H1 (cell line): ENCODE measurements around the gene HOXB7. TPM values are rescaled to one million over a fixed set of nuclear protein-coding genes. Genes with fewer than 3 reads are reported as not detected.

Experiments used
- CTCF ChIA-PET: fragments of 300-600 bp; sonication (Branson Sonifier 250); formaldehyde crosslinking; loops from one replicate; lab custom pipeline; 2021; ENCODE audit not compliant: partially characterized antibody; lab: Charles Lee
- POLR2A ChIA-PET: fragments of 300-600 bp; sonication (Branson Sonifier 250); formaldehyde crosslinking; loops from one replicate; lab custom pipeline; 2021; ENCODE audit warnings: inconsistent platforms; ENCODE audit not compliant: partially characterized antibody; lab: Charles Lee
- DNase-seq, 2 experiments: peaks; one replicate each; pipeline versions ENCODE4 v3.0.0 to v3.0.0-alpha.2; 2010 to 2022; ENCODE audit warnings: low spot score in 2 of 2, low read depth in 1 of 2, mixed read lengths in 1 of 2
- FAIRE-seq: peaks from 2 replicates; lab custom pipeline; 2011; peaks lifted over from hg19 to GRCh38; lab: Jason Lieb, UNC
- H2AFZ ChIP-seq: 2 replicates; pipeline ENCODE4 v1.8.1; 2012; ENCODE audit warnings: low read length, inconsistent platforms
- H2AK5ac ChIP-seq: 2 replicates; pipeline ENCODE4 v1.6.1; 2013; ENCODE audit warnings: low read depth, low read length
- H2BK120ac ChIP-seq: replicated peaks from 2 replicates; pipeline ENCODE3; 2013; ENCODE audit warnings: low read depth, low read length, inconsistent platforms
- H2BK12ac ChIP-seq: 2 replicates; pipeline ENCODE4 v1.6.1; 2013; ENCODE audit warnings: low read depth, low read length
- H2BK15ac ChIP-seq: 2 replicates; pipeline ENCODE4 v1.6.1; 2013; ENCODE audit warnings: low read length
- H2BK20ac ChIP-seq: 2 replicates; pipeline ENCODE4 v1.6.1; 2013; ENCODE audit warnings: low read length
- H2BK5ac ChIP-seq: 2 replicates; pipeline ENCODE4 v1.6.1; 2013; ENCODE audit warnings: low read depth, low read length
- H3K14ac ChIP-seq: 2 replicates; pipeline ENCODE4 v1.6.1; 2013; ENCODE audit warnings: inconsistent platforms; ENCODE audit not compliant: insufficient read length
- H3K18ac ChIP-seq: 2 replicates; pipeline ENCODE4 v1.6.1; 2013; ENCODE audit warnings: low read length; ENCODE audit errors: extremely low read depth
- H3K23ac ChIP-seq: 2 replicates; pipeline ENCODE4 v1.6.1; 2013; ENCODE audit warnings: inconsistent platforms; ENCODE audit not compliant: insufficient read length
- H3K23me2 ChIP-seq: 2 replicates; pipeline ENCODE4 v1.6.1; 2013; ENCODE audit warnings: low read depth, low read length
- H3K27ac ChIP-seq: 2 replicates; pipeline ENCODE4 v1.6.1; 2011; ENCODE audit warnings: low read depth, low read length, inconsistent platforms
- H3K27me3 ChIP-seq, 4 experiments: replicated peaks in 1 of 4; 1 replicate in 1 of 4; 2 replicates in 3 of 4; pipeline versions ENCODE4 v1.6.1 to v1.8.1; 2011 to 2013; ENCODE audit warnings: low read length in 3 of 4, mild to moderate bottlenecking in 3 of 4, inconsistent platforms in 2 of 4, mixed read lengths in 2 of 4, moderate library complexity in 1 of 4; ENCODE audit not compliant: control insufficient read depth in 3 of 4, insufficient read depth in 3 of 4; ENCODE audit errors: extremely low read depth in 1 of 4
- H3K36me3 ChIP-seq, 4 experiments: 2 replicates each; pipeline versions ENCODE4 v1.6.1 to v1.8.1; 2011 to 2013; ENCODE audit warnings: mild to moderate bottlenecking in 4 of 4, low read length in 3 of 4, moderate library complexity in 2 of 4, control low read depth in 1 of 4, inconsistent platforms in 1 of 4; ENCODE audit not compliant: insufficient read depth in 4 of 4, control insufficient read depth in 2 of 4
- H3K4ac ChIP-seq: replicated peaks from 2 replicates; pipeline ENCODE3; 2013; ENCODE audit warnings: low read length, low read depth, mixed read lengths, inconsistent platforms; ENCODE audit not compliant: insufficient read length
- H3K4me1 ChIP-seq, 4 experiments: replicated peaks in 1 of 4; 1 replicate in 1 of 4; 2 replicates in 3 of 4; pipeline versions ENCODE4 v1.6.1 to v1.8.1; 2011 to 2013; ENCODE audit warnings: low read length in 3 of 4, inconsistent platforms in 2 of 4, mixed read lengths in 1 of 4; ENCODE audit not compliant: insufficient read depth in 4 of 4, control insufficient read depth in 3 of 4
- H3K4me2 ChIP-seq, 2 experiments: 2 replicates each; pipeline versions ENCODE4 v1.6.1 to v1.8.1; 2011 to 2013; ENCODE audit warnings: low read depth in 2 of 2, low read length in 2 of 2, control low read depth in 1 of 2, inconsistent platforms in 1 of 2, mild to moderate bottlenecking in 1 of 2; ENCODE audit not compliant: insufficient read depth in 1 of 2
- H3K4me3 ChIP-seq, 4 experiments: fragments of 200-600, 300-600 bp in 1 of 4; sonication (generic), shearing (Covaris generic), sonication (Bioruptor Twin) in 1 of 4; 2 replicates each; pipeline versions ENCODE4 v1.5.1 to v1.8.1; 2011 to 2016; ENCODE audit warnings: low read length in 4 of 4, low read depth in 3 of 4, control low read depth in 2 of 4, inconsistent platforms in 2 of 4, mild to moderate bottlenecking in 2 of 4, mixed read lengths in 1 of 4, moderate library complexity in 1 of 4; ENCODE audit not compliant: insufficient read depth in 2 of 4; ENCODE audit errors: extremely low read depth in 1 of 4
- H3K56ac ChIP-seq: replicated peaks from 2 replicates; pipeline ENCODE3; 2013; ENCODE audit warnings: low read depth, mild to moderate bottlenecking, mixed read lengths, low read length, inconsistent platforms; ENCODE audit not compliant: insufficient read length
- H3K79me1 ChIP-seq: 2 replicates; pipeline ENCODE4 v1.6.1; 2013; ENCODE audit warnings: low read depth, low read length, control low read depth
- H3K79me2 ChIP-seq, 2 experiments: 2 replicates each; pipeline versions ENCODE4 v1.6.1 to v1.8.1; 2012 to 2013; ENCODE audit warnings: low read length in 2 of 2, mild to moderate bottlenecking in 2 of 2, inconsistent platforms in 1 of 2; ENCODE audit not compliant: insufficient read depth in 2 of 2, control insufficient read depth in 1 of 2
- H3K9ac ChIP-seq, 4 experiments: replicated peaks in 1 of 4; 1 replicate in 1 of 4; 2 replicates in 3 of 4; pipeline versions ENCODE4 v1.6.1 to v1.8.1; 2011 to 2013; ENCODE audit warnings: low read depth in 3 of 4, low read length in 3 of 4, control low read depth in 2 of 4, mild to moderate bottlenecking in 2 of 4, moderate library complexity in 2 of 4, inconsistent platforms in 1 of 4; ENCODE audit errors: extremely low read depth in 1 of 4
- H3K9me3 ChIP-seq, 2 experiments: 2 replicates each; pipeline versions ENCODE4 v1.6.1 to v1.8.1; 2012 to 2013; ENCODE audit warnings: mild to moderate bottlenecking in 2 of 2, moderate library complexity in 2 of 2, control low read depth in 1 of 2, inconsistent platforms in 1 of 2, low read depth in 1 of 2, low read length in 1 of 2, mixed read lengths in 1 of 2; ENCODE audit not compliant: insufficient read depth in 2 of 2
- H4K20me1 ChIP-seq, 2 experiments: replicated peaks in 1 of 2; 2 replicates each; pipeline versions ENCODE3 to v1.8.1; 2011 to 2013; ENCODE audit warnings: inconsistent platforms in 2 of 2, low read length in 2 of 2, mild to moderate bottlenecking in 1 of 2; ENCODE audit not compliant: insufficient read depth in 2 of 2, control insufficient read depth in 1 of 2
- H4K5ac ChIP-seq: 2 replicates; pipeline ENCODE4 v1.6.1; 2013; ENCODE audit warnings: low read length, low read depth, mixed read lengths, inconsistent platforms; ENCODE audit not compliant: insufficient read length
- H4K8ac ChIP-seq: 2 replicates; pipeline ENCODE4 v1.8.0; 2013; ENCODE audit warnings: mild to moderate bottlenecking, moderate library complexity, low read length, inconsistent platforms; ENCODE audit not compliant: insufficient read depth; ENCODE audit errors: extremely low read depth
- H4K91ac ChIP-seq: replicated peaks from 2 replicates; pipeline ENCODE3; 2013; ENCODE audit warnings: low read length, mixed read lengths, inconsistent platforms; ENCODE audit not compliant: insufficient read length
- ATF2 ChIP-seq: IDR thresholded peaks from 2 replicates; pipeline ENCODE4 v1.6.1; 2012; ENCODE audit warnings: low read length, inconsistent platforms
- EGR1 ChIP-seq: IDR thresholded peaks from 2 replicates; pipeline ENCODE4 v1.6.1; 2011; ENCODE audit warnings: low read depth, low read length, borderline replicate concordance
- EP300 ChIP-seq, 2 experiments: IDR thresholded peaks; 1 replicate in 1 of 2; 2 replicates in 1 of 2; pipeline ENCODE4 v1.6.1; 2011 to 2012; ENCODE audit warnings: low read depth in 2 of 2, low read length in 2 of 2, mild to moderate bottlenecking in 2 of 2, borderline replicate concordance in 1 of 2, inconsistent platforms in 1 of 2, moderate library complexity in 1 of 2
- EZH2 ChIP-seq: fragments of 200-600 bp; sonication (generic); IDR thresholded peaks from 2 replicates; pipeline ENCODE4 v1.7.1; 2012; ENCODE audit warnings: low read depth, mild to moderate bottlenecking, moderate library complexity, low read length, inconsistent platforms; ENCODE audit not compliant: severe bottlenecking
- HDAC2 ChIP-seq, 2 experiments: fragments of 300-600 bp in 1 of 2; sonication (generic) in 1 of 2; IDR thresholded peaks; 2 replicates each; pipeline ENCODE4 v1.6.1; 2011 to 2012; ENCODE audit warnings: low read depth in 2 of 2, low read length in 2 of 2, mild to moderate bottlenecking in 2 of 2, moderate library complexity in 2 of 2, borderline replicate concordance in 1 of 2, inconsistent platforms in 1 of 2
- RNF2 ChIP-seq: fragments of 200-900, 300-1000 bp; sonication (generic); IDR thresholded peaks from 2 replicates; pipeline ENCODE4 v1.7.1; 2016; ENCODE audit warnings: borderline replicate concordance, low read depth, mild to moderate bottlenecking, antibody characterized with exemption, low read length; ENCODE audit not compliant: poor library complexity, severe bottlenecking; ENCODE audit errors: missing control alignments
- SUZ12 ChIP-seq: fragments of 200-600 bp; sonication (generic); IDR thresholded peaks from 2 replicates; pipeline ENCODE4 v1.6.1; 2012; ENCODE audit warnings: mild to moderate bottlenecking, inconsistent platforms, low read length, moderate library complexity, mixed read lengths
- TEAD4 ChIP-seq: IDR thresholded peaks from 2 replicates; pipeline ENCODE4 v1.6.1; 2012; ENCODE audit warnings: low read depth, low read length, inconsistent platforms, mixed read lengths
- WGBS, 2 experiments: shearing (Covaris generic) in 1 of 2; methylation state at CpG; one replicate each; pipeline versions ENCODE4 v1.1.6 to v1.1.7; 2013 to 2015; ENCODE audit warnings: low lambda C conversion rate in 2 of 2, mixed read lengths in 2 of 2, inconsistent platforms in 1 of 2, low coverage in 1 of 2, missing lambda C conversion rate in 1 of 2; ENCODE audit not compliant: insufficient replicate concordance in 2 of 2, insufficient coverage in 1 of 2, insufficient read length in 1 of 2; ENCODE audit errors: extremely low coverage in 1 of 2, missing lambda C conversion rate in 1 of 2; 5-methylcytosine and 5-hydroxymethylcytosine counted together
- polyA plus RNA-seq, 7 experiments: library from polyadenylated mRNA; depleted of rRNA in 3 of 7; stranded (reverse) in 5 of 7; unstranded in 2 of 7; fragments of >200 nt in 5 of 7; fragments of 200-250 nt in 2 of 7; gene quantifications; 1 replicate in 5 of 7; 2 replicates in 1 of 7; 4 replicates in 1 of 7; pipeline versions ENCODE4 v1.2.1 to v1.2.3, GENCODE V29; 2011 to 2013; ENCODE audit warnings: missing spikeins in 2 of 7, mixed read lengths in 2 of 7
- total RNA-seq: library from RNA; stranded (reverse); fragmentation: NEBNext Ultra II Directional; extraction: Animal tissue kit (Norgen Biotek cat#: 25700); gene quantifications from 2 replicates; pipeline ENCODE4 v1.2.1, GENCODE V29; 2021

HOXB7 gene
- total and polyA plus RNA-seq, 2 of the 8 experiments (the other 6 are each of a cell fraction or from before 2014, with no cell fraction given) = not detected

GRCh38 chr17:48603959-48604769 lies 6.7 kb downstream of the HOXB7 start:
- Histone ChIP-seq H3K36me3 (peaks cover 0 to 3% (median 0%) of the 10 kb centered on the region in 4 experiments; a peak in 1 of 8 replicates), H3K56ac (no peak overlapping the region), H2AK5ac (no peak overlapping the region), H3K9me3 (no peaks in the 10 kb centered on the region), H4K91ac (no peak overlapping the region), H2BK20ac (no peak overlapping the region), H3K4ac (no peak overlapping the region), H3K27me3 (peaks cover 97 to 100% (median 99%) of the 10 kb centered on the region in 4 experiments), H2BK120ac (no peak overlapping the region), H4K5ac (no peak overlapping the region), H3K14ac (no peak overlapping the region), H4K8ac (no peak overlapping the region), H3K4me1 (peaks cover 0 to 3% (median 0%) of the 10 kb centered on the region in 4 experiments; a peak in 2 of 7 replicates), H2BK12ac (no peak overlapping the region), H4K20me1 (peaks cover 25 to 55% of the 10 kb centered on the region in 2 experiments), H3K27ac (no peak overlapping the region), H3K4me2 (no peak overlapping the region), H3K23ac (no peak overlapping the region), H2BK15ac (no peak overlapping the region), H3K79me2 (no peaks in the 10 kb centered on the region), H2AFZ (no peak overlapping the region), H3K9ac (no peak overlapping the region), H2BK5ac (no peak overlapping the region), H3K4me3 (no peak overlapping the region), H3K79me1 (no peaks in the 10 kb centered on the region), H3K18ac (no peak overlapping the region), H3K23me2 (no peaks in the 10 kb centered on the region; the same call in 1 of the 2 replicates)
- DNase-seq (no peak), FAIRE-seq (no peak)
- 6% methylated on average over 16 of the region's 21 CpGs; no CpG with 5 or more reads in 1 of the 2 experiments for WGBS, 2 experiments
- CTCF ChIA-PET = interaction anchor here (0.6 to 0.9 kb wide), 3 partner anchors 67 to 720 kb away, joined by 3 read pairs; no protein-coding TSS in a partner anchor
- POLR2A ChIA-PET = no interaction called here
- TF ChIP-seq EZH2 = peak; percentile 79
- TF ChIP-seq EP300 (IDR thresholded peaks at IDR 0.05; ENCODE audit: borderline replicate concordance in 1 of 2, low read depth in 2 of 2, low read length in 2 of 2) = no peak
- peak; percentile 72; the same call in 1 of the 2 replicates for TF ChIP-seq SUZ12
- 0 out of 2 replicates have a peak, but pooled peaks have one; percentile 16 for TF ChIP-seq TEAD4
- TF ChIP-seq EGR1 = no peak
- peak; percentile 76 for TF ChIP-seq RNF2
- no peak for TF ChIP-seq ATF2
- TF ChIP-seq HDAC2 (IDR thresholded peaks at IDR 0.05; ENCODE audit: borderline replicate concordance in 1 of 2, low read depth in 2 of 2, low read length in 2 of 2) = no peak
